Stimulated activated CD4-positive, alpha-beta T cell treated with anti-CD3 and anti-CD28 coated beads, TNF-alpha, amount 100 ng/mL, for 24 hours (primary cell): ENCODE measurements around the gene MSI2.

Experiments
- DNase-seq, 3 experiments: peaks; one replicate each; pipeline ENCODE4 v3.0.0-alpha.2; 2020; ENCODE audit warnings: low read depth in 3 of 3

Gene MSI2

GRCh38 chr17:57341611-57342540, 85.6 kb downstream of the MSI2 start:
- no peak for DNase-seq

DNA sequence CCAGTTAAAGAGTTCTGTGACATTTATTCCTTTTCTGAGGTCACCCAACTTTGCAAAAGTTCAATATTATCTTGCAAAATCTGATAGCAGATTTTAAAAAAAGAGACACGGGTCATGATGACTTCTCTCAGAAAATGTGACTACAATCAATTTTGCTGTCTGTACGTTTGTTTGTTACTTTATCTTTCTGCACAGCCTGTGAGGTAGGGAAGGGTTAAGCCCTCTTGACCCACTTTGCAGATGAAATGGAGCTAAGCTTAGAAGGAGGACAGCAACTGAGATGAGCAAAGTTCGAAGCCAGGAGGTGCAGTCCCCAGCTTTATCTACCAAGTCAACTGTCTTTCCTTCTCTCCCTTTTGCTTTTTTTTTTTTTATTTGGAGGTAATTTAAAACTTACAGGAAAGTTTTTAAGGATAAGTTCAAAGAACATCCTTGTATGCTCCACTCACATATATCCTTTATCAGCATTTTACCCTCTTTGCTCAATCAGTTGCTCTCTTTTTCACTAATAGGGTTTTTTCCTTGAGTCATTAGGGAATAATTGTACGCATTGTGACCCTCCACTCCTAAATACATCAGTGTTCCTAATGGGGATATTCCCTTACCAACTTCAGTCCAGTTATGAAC, 86.8 kb downstream of the MSI2 start:
- DNase-seq = no peak

- DNase-seq = no peak
Observed at GRCh38 chr17:57343717-57344116, 87.4 kb downstream of the MSI2 start.

DNA sequence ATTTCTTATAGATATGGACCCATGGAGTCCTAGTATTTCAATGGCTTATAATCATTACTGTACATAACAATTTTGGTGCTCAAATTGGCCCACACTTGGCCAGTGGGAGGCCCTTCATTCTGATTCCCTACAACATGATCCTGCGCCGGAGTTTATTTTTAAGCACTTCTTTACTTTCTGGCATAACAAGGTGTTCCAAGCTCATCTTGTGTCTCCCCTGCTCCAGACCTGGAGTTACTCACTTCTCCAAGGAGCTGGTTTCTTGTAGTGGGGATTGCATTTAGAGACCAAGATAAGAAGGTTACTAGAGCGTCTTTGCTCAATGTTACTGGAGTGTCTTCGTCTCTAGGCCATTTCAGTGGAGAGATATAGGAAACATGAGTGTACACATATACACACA, 87.9 kb downstream of the MSI2 start:
- DNase-seq = no peak

DNA sequence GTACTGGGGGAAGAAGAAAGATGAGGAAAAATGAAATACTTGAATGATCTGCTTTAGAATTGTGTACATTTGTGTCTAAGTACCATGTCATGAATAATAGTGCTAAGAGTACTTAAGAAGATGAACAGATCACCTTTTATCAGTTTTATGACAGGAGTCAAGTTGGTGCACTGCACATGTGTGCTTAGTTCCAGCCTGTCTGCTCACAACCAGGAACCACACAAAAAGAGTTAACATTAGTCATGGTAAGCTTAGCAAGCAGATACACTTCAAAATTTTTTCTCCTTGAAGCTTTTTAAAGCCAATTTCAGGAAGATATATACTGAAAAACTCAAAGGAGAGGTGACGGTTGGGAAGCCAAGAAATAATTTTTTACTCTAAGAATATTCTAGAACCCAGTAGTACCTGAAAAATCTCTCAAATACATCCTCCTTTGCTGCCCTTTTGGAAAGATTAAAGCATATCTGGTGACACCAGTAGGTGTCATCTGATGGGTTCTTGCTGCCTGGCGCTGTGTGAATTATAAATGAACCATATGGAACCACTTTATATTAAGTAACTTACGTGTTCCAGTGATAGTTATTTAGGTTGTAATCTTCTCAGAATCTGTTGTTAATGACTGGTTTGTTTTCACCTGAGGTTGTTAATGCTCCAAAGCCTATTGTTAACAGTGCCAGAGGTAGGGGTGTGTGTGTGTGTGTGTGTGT, 93.4 kb downstream of the MSI2 start:
- DNase-seq = no peak

DNA sequence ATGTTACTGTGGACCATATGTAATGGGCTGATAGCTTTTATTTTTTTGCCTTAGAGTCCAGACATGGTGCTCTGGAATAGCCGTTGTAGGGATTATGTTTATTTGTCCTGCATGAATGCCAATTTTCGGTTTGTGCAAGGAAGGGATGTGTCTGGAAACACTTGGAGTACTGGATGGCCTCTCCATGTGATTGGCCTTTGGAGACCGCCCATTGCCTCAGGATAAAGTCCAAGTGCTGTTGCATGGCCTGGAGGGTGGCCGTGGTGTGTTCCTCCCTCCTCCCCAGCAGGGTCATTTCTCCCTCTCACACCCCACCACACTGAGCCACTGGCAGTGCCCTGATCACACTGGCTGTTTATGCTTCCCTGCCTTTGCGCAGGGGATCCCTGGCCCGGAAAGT, 93.9 kb downstream of the MSI2 start:
- no peak for DNase-seq

GRCh38 chr17:57352665-57353175, 96.4 kb downstream of the MSI2 start:
- DNase-seq = no peak

- DNase-seq = no peak
Observed at GRCh38 chr17:57354673-57355072, 98.3 kb downstream of the MSI2 start.

GRCh38 chr17:57355090-57355859, 99.0 kb downstream of the MSI2 start:
- no peak for DNase-seq

- DNase-seq = no peak
Observed at GRCh38 chr17:57356153-57356718, 99.9 kb downstream of the MSI2 start.

DNA sequence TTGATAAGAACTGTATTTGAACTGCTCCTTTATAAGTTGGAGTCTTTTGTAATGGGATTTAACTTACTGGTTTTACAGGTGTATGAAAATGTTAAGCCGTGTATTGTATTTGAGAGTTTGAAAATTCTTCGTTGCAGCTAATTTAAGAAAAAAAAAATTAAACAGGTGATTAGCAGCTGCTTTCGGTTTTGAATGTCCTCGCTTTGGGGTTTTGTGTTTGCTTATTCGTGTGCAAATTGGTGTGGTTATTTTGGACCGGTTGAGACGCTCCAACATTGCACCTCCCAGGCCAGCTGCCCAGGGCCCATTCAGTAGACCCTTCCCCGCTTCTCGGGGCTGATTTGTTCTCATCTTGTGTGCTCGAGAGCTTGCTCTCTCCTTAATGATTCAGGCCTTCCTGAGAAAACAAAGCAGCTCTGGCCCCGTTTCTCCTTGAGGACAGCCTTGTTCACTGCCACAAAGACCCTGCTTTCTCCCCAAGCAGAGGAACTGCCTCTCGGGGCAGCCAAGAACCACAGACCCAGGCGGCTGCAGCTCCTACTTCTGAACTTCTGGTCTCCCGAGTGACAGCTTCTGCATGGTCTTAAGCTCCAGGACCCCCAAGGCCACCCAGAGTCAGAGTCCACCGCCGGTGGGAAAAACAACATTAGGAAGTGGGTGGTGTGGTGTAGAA, 100.5 kb downstream of the MSI2 start:
- DNase-seq = no peak

GRCh38 chr17:57357392-57357784, 101.1 kb downstream of the MSI2 start:
- no peak for DNase-seq

DNA sequence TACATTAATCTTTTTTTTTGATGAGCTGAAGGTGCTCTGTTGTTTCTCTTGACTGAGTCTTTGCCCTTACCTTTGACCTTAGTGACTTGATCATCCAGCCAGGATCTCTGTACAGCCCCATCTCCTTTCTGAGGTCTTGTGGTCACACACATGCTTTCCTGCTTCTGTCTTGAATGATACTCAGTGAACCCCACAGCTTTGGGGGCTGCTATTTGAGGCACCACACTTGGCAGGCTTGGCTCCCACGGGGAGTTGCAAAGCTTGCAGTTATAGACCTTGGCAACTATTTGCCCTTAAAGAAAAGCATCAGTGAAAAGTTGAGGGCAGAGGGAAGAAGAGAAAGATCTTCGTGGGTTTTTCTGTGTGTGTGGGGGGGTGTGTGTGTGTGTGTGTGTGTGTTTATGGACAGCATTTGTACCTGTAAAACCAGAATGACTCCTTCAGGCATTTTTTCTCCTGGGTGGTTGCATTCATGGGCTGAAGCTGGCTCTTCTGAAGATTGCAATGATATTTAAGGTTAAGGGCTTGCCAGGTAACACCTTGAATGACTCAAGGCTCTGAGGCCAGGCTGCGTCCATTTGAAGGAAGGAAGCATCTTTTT, 101.6 kb downstream of the MSI2 start:
- DNase-seq = no peak

DNA sequence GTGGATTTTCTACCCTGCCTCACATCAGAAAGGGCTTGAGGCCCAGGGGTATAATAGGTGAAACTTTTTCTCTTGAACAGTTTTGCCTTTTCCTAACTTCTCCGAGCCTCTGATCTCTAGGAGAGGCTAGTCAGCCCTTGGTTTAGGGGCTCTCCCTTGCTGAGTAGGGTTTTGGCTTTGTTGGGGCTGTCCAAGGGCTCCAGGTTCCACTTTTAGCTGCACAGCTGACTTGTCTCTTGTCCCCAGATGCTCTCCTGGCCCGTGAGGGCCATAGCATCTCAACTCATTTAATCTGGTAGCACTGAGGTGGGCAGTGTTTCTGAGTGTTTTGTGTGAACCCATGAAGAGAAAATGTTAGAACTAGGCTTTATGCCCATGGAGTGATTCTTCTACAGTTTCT, 103.9 kb downstream of the MSI2 start:
- no peak for DNase-seq

DNA sequence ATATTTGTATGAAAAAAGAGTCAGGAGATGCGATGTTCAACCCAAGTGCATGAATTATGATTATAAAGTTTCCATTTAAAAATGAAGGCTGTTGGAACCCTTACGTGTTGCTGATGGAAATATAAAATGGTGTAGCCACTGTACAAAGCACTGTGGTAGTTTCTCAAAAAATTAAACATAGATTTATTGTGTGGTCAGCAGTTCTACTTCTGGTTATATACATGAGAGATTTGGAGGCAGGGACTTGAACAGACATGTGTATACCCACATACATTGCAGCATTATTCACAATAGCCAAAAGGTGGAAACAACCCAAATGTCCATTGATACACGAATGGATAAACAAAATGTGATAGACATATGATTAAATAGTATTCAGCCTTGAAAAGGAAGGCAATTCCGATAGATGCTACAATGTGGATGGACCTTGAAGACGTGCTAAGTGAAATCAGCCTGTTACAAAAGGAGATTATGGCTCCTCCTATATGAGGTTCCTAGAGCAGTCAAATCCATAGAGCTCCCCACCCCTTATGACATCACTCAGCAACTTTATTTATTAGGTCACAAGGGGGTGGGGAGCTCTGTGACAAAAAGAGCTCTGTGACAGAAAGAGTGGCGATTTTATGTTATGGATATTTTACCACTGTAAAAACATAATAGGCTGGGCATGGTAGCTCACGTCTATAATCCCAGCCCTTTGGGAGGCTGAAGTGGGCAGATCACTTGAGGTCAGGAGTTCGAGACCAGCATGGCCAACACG, 106.7 kb downstream of the MSI2 start:
- DNase-seq = no peak

DNA sequence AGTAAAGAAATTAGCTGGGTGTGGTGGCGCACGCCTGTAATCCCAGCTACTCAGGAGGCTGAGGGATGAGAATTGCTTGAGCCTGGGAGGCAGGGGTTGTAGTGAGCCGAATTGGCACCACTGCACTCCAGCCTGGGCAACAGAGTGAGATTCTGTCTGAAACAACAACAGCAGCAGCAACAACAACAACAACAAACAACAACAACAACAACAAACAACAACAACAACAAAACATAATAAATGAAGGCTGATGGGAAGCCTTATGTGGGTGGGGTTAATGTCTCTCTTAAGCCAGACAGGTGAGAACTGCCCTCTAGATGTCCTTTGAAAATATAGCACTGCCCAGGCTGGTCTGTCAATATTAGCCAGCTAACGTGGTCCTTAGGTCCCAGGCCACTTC, 107.3 kb downstream of the MSI2 start:
- DNase-seq = no peak

GRCh38 chr17:57363998-57364643, 107.8 kb downstream of the MSI2 start:
- no peak for DNase-seq

DNA sequence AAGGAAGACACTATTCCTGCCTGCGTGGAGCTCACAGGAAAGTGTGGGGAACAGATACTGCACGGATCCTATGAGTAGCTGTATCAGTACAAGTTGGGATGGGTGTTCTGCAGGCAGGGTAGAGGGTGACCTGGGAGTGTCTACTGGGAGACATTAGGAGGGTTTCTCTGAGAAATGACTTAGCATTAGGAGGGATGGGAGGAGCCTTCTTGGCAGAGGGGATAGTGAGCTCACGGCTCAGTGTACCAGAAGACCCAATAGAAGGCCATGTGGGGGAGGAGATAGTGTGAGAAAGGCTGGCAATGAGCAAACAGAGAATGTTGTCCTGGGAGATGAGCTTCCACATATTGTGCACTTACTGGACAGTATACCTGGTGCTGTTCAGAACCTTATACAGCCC, 109.1 kb downstream of the MSI2 start:
- DNase-seq = no peak

DNA sequence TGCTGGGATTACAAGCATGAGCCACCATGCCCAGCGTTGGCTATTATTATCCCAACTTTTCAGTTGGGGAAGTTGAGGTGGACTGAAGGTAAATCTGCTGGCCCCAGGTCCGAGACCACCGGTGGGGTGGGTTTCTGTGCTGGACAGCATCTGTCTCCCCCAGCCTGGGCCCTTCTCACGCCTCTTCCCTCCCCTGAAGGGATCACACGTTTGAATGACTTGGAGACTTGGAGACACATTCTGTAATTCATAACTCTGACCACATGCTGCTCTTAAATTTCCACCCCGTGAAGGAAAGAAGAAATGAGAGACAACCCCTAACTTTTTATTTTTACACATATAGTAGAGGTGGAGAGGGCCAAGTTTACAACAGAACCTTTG, 109.8 kb downstream of the MSI2 start:
- DNase-seq = no peak
